ENCODE measurements around the gene TMEM100. TPM values are rescaled to one million over a fixed set of nuclear protein-coding genes. Genes with fewer than 3 reads are reported as not detected.

Gene TMEM100
- total and polyA plus RNA-seq, 2 of the 8 experiments (the other 6 are each of a cell fraction or from before 2014, with no cell fraction given): 0.36 to 0.48 TPM

- no peak overlapping the region for H3K4me3 ChIP-seq (ENCODE audit: extremely low read depth in 1 of 4, insufficient read depth in 2 of 4, low read depth in 3 of 4, low read length in 4 of 4)
- no peak overlapping the region for H3K14ac ChIP-seq (ENCODE audit: insufficient read length)
- no peak overlapping the region for H2BK12ac ChIP-seq (ENCODE audit: low read depth, low read length)
- no peaks in the 10 kb centered on the region for H3K79me1 ChIP-seq (ENCODE audit: low read depth, low read length)
- no peak overlapping the region for H3K4me2 ChIP-seq (ENCODE audit: insufficient read depth in 1 of 2, low read depth in 2 of 2, low read length in 2 of 2)
- TF ChIP-seq SAP30 (IDR thresholded peaks at IDR 0.05; ENCODE audit: insufficient read depth, insufficient replicate concordance, low read length) (no peak), USF2 (IDR thresholded peaks at IDR 0.05; ENCODE audit: low read length) (no peak), RNF2 (IDR thresholded peaks at IDR 0.05; ENCODE audit: borderline replicate concordance, low read depth, low read length, missing control alignments, poor library complexity, severe bottlenecking) (no peak), KDM1A (IDR thresholded peaks at IDR 0.05; ENCODE audit: borderline replicate concordance, low read length) (no peak), KDM5A (IDR thresholded peaks at IDR 0.05; ENCODE audit: low read length) (no peak), FOSL1 (IDR thresholded peaks at IDR 0.05; ENCODE audit: insufficient read depth, low read depth, low read length) (no peak), POLR2AphosphoS5 (IDR thresholded peaks at IDR 0.05; ENCODE audit: low read depth, low read length) (no peak)
- no peak overlapping the region for H4K91ac ChIP-seq (replicated peaks; ENCODE audit: insufficient read length, low read length)
- no peak overlapping the region for H2BK5ac ChIP-seq (ENCODE audit: low read depth, low read length)
- H3K9me3 ChIP-seq (ENCODE audit: insufficient read depth in 2 of 2, low read depth in 1 of 2, low read length in 1 of 2): peaks cover 5 to 10% of the 10 kb centered on the region in 2 experiments; a peak in 3 of 4 replicates
- no peak overlapping the region for H2AFZ ChIP-seq (ENCODE audit: low read length)
- no peaks in the 10 kb centered on the region for H3K36me3 ChIP-seq (ENCODE audit: control insufficient read depth in 2 of 4, insufficient read depth in 4 of 4, low read length in 3 of 4)
- no peak overlapping the region for H3K18ac ChIP-seq (ENCODE audit: extremely low read depth, low read length)
- H3K23ac ChIP-seq (ENCODE audit: insufficient read length): no peak overlapping the region
- H3K79me2 ChIP-seq (ENCODE audit: control insufficient read depth in 1 of 2, insufficient read depth in 2 of 2, low read length in 2 of 2): no peaks in the 10 kb centered on the region
- peaks cover 0 to 2% (median 0%) of the 10 kb centered on the region in 4 experiments; a peak in 2 of 7 replicates for H3K4me1 ChIP-seq (replicated peaks in 1 of 4; ENCODE audit: control insufficient read depth in 3 of 4, insufficient read depth in 4 of 4, low read length in 3 of 4)
- POLR2A ChIA-PET (ENCODE audit: partially characterized antibody): no interaction called here
- H2BK120ac ChIP-seq (replicated peaks; ENCODE audit: low read depth, low read length): no peak overlapping the region
- H3K23me2 ChIP-seq (ENCODE audit: low read depth, low read length): no peaks in the 10 kb centered on the region
- no peak overlapping the region for H2BK20ac ChIP-seq (ENCODE audit: low read length)
- no peak for FAIRE-seq
- DNase-seq (ENCODE audit: low read depth in 1 of 2, low spot score in 2 of 2): no peak
- no peaks in the 10 kb centered on the region for H4K20me1 ChIP-seq (replicated peaks in 1 of 2; ENCODE audit: control insufficient read depth in 1 of 2, insufficient read depth in 2 of 2, low read length in 2 of 2)
- no peak overlapping the region for H3K9ac ChIP-seq (replicated peaks in 1 of 4; ENCODE audit: extremely low read depth in 1 of 4, low read depth in 3 of 4, low read length in 3 of 4)
- no peak overlapping the region for H2AK5ac ChIP-seq (ENCODE audit: low read depth, low read length)
- H2BK15ac ChIP-seq (ENCODE audit: low read length): no peak overlapping the region
- no peak overlapping the region for H3K56ac ChIP-seq (replicated peaks; ENCODE audit: insufficient read length, low read depth, low read length)
- H3K27ac ChIP-seq (ENCODE audit: low read depth, low read length): no peak overlapping the region
- CTCF ChIA-PET (ENCODE audit: partially characterized antibody): interaction anchor here (0.9 to 1.6 kb wide), 5 partner anchors 13 to 79 kb away, joined by 3 to 5 read pairs (median 3); no protein-coding TSS in a partner anchor
- H3K27me3 ChIP-seq (replicated peaks in 1 of 4; ENCODE audit: control insufficient read depth in 3 of 4, extremely low read depth in 1 of 4, insufficient read depth in 3 of 4, low read length in 3 of 4): no peaks in the 10 kb centered on the region
- H3K4ac ChIP-seq (replicated peaks; ENCODE audit: insufficient read length, low read depth, low read length): no peak overlapping the region
- H4K8ac ChIP-seq (ENCODE audit: extremely low read depth, insufficient read depth, low read length): no peak overlapping the region
- H4K5ac ChIP-seq (ENCODE audit: insufficient read length, low read depth, low read length): no peak overlapping the region
These were observed 31.0 kb downstream of the TMEM100 start for GRCh38 chr17:55691666-55692065.

Measured in H1 (cell line).